ENCODE results near the gene RBM43.

DNA sequence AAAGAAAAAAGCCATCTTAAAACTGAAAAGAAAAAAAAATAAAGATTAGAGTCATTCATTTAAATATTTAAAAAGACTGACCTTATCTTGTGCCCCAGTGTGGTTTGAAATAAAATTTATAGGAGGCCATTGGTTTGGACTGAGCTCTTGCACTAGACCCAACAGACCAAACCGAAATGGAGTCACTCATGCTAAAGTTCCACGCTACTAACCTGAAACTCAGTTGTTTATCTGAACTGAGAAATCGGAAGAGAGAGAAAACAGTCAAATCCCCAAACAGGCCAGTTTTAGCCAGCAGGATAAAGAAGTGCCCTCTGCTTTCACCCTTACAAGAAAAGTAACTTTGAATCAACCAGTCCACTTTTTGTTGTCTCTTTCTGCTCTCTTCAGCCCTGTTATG is 18.2 kb downstream of the RBM43 start:
- TF ChIP-seq, protein P1, sequence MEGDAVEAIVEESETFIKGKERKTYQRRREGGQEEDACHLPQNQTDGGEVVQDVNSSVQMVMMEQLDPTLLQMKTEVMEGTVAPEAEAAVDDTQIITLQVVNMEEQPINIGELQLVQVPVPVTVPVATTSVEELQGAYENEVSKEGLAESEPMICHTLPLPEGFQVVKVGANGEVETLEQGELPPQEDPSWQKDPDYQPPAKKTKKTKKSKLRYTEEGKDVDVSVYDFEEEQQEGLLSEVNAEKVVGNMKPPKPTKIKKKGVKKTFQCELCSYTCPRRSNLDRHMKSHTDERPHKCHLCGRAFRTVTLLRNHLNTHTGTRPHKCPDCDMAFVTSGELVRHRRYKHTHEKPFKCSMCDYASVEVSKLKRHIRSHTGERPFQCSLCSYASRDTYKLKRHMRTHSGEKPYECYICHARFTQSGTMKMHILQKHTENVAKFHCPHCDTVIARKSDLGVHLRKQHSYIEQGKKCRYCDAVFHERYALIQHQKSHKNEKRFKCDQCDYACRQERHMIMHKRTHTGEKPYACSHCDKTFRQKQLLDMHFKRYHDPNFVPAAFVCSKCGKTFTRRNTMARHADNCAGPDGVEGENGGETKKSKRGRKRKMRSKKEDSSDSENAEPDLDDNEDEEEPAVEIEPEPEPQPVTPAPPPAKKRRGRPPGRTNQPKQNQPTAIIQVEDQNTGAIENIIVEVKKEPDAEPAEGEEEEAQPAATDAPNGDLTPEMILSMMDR (IDR thresholded peaks at IDR 0.05), result no peak
- no peak for TF ChIP-seq POLR2A (IDR thresholded peaks at IDR 0.05)
